CD4-positive, alpha-beta T cell (primary cell): ENCODE data around the gene CEP152. TPM values are rescaled to one million over a fixed set of nuclear protein-coding genes. Genes with fewer than 3 reads are reported as not detected.
A peak's percentile ranks its signal among the peaks of the same experiment; 100 is the strongest.

ENCODE experiments used
- ATAC-seq: fragments of 200-7000 bp; cut with Tn5 transposase; one replicate; pipeline ENCODE4 v1.10.0; 2022; ENCODE audit warnings: mild to moderate bottlenecking; ENCODE audit not compliant: poor library complexity
- CTCF ChIA-PET: fragments of 350-600 bp; sonication (Branson Sonifier 250); formaldehyde crosslinking; loops from one replicate; lab custom pipeline; 2021; ENCODE audit warnings: antibody characterized with exemption, inconsistent platforms; lab: Charles Lee
- POLR2A ChIA-PET: fragments of 350-600 bp; sonication (Branson Sonifier 250); formaldehyde crosslinking; loops from one replicate; lab custom pipeline; 2021; ENCODE audit warnings: antibody characterized with exemption, inconsistent platforms; lab: Charles Lee
- DNase-seq, 14 experiments: peaks; one replicate each; pipeline ENCODE4 v3.0.0-alpha.2; 2013 to 2020; ENCODE audit warnings: mixed read lengths in 2 of 14
- H3K27ac ChIP-seq, 2 donors: one replicate each; pipeline versions ENCODE4 v1.5.1 to v1.7.0; 2013; ENCODE audit warnings: low read length in 2 of 2, low read depth in 1 of 2, mild to moderate bottlenecking in 1 of 2
- H3K27me3 ChIP-seq, 2 experiments: 1 replicate in 1 of 2; 2 replicates in 1 of 2; pipeline versions ENCODE4 v1.6.1 to v1.7.0; 2013; ENCODE audit warnings: low read length in 2 of 2, control low read depth in 1 of 2, mild to moderate bottlenecking in 1 of 2, moderate library complexity in 1 of 2; ENCODE audit not compliant: insufficient read depth in 2 of 2, control insufficient read depth in 1 of 2
- H3K36me3 ChIP-seq: one replicate; pipeline ENCODE4 v1.6.1; 2013; ENCODE audit warnings: low read length, control low read depth; ENCODE audit not compliant: insufficient read depth
- H3K4me1 ChIP-seq: one replicate; pipeline ENCODE4 v1.6.1; 2013; ENCODE audit warnings: low read length, control low read depth; ENCODE audit not compliant: insufficient read depth
- H3K4me3 ChIP-seq: one replicate; pipeline ENCODE4 v1.5.1; 2013; ENCODE audit warnings: mild to moderate bottlenecking, low read length, moderate library complexity
- H3K9me3 ChIP-seq, 2 experiments: 1 replicate in 1 of 2; 2 replicates in 1 of 2; pipeline versions ENCODE4 v1.6.1 to v1.7.0; 2013; ENCODE audit warnings: low read length in 2 of 2, mild to moderate bottlenecking in 2 of 2, control low read depth in 1 of 2, moderate library complexity in 1 of 2; ENCODE audit not compliant: control insufficient read depth in 1 of 2, insufficient read depth in 1 of 2
- H3K27ac Mint-ChIP-seq: one replicate; pipeline ENCODE4 v1.8.0; 2020; ENCODE audit warnings: mixed read lengths
- H3K27me3 Mint-ChIP-seq: one replicate; pipeline ENCODE4 v1.8.0; 2021; ENCODE audit warnings: mixed read lengths
- H3K36me3 Mint-ChIP-seq: one replicate; pipeline ENCODE4 v1.8.0; 2021; ENCODE audit warnings: low read depth, mixed read lengths
- H3K4me1 Mint-ChIP-seq: one replicate; pipeline ENCODE4 v1.8.0; 2021; ENCODE audit warnings: low read depth, mixed read lengths
- H3K4me3 Mint-ChIP-seq: one replicate; pipeline ENCODE4 v1.8.0; 2020; ENCODE audit warnings: mild to moderate bottlenecking, mixed read lengths
- H3K9me3 Mint-ChIP-seq: one replicate; pipeline ENCODE4 v1.8.0; 2020; ENCODE audit warnings: mixed read lengths
- intact Hi-C, 2 experiments: fragments of 100-400 bp; cut with DNase I in 1 of 2; cut with micrococcal nuclease in 1 of 2; formaldehyde crosslinking; loops; one replicate each; pipeline versions ENCODE4 v1.15.1 to v1.9.0; 2023 to 2025; cut with DNase I, micrococcal nuclease
- total RNA-seq, 174 experiments: library from RNA in 2 of 174; stranded (reverse) in 2 of 174; gene quantifications; one replicate each; pipeline ENCODE4 v1.2.3 and lab custom pipeline; 2021 to 2026
- TF ChIP-seq, protein P1 (sequence below): fragments of 200-600 bp; IDR thresholded peaks from one replicate; pipeline ENCODE4 v1.8.0; 2022; ENCODE audit warnings: antibody characterized with exemption, mild to moderate bottlenecking

CEP152 gene
- total RNA-seq, 2 experiments from 2014 or later, result 5.2 to 6.3 TPM

DNA sequence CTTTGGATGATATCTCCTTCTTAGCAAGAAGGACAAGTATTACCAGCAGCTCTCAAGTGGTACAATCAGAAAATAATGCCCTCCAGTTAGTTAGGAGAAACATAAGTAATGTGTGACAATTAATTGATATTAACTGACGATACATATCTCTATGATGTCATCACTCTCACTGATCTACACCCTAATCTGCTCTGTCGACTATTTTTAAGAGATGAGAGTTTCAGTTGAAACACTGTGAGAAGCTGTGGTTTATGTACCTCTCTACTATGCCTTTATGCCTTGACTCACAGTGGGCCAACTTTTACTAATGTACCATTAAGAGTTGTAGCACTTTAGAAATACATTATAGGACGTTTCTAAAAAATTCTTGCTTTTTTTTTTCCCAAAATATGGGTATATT is 8.6 kb downstream of the CEP152 start:
- Histone ChIP-seq H3K9me3 (no peaks in the 10 kb centered on the region), H3K4me1 (no peaks in the 10 kb centered on the region), H3K36me3 (no peaks in the 10 kb centered on the region), H3K27ac (no peak overlapping the region), H3K27me3 (no peaks in the 10 kb centered on the region), H3K4me3 (no peak overlapping the region)
- peaks cover 9% of the 10 kb centered on the region for H3K36me3 Mint-ChIP-seq
- no peak overlapping the region for H3K4me3 Mint-ChIP-seq
- TF ChIP-seq, protein P1, sequence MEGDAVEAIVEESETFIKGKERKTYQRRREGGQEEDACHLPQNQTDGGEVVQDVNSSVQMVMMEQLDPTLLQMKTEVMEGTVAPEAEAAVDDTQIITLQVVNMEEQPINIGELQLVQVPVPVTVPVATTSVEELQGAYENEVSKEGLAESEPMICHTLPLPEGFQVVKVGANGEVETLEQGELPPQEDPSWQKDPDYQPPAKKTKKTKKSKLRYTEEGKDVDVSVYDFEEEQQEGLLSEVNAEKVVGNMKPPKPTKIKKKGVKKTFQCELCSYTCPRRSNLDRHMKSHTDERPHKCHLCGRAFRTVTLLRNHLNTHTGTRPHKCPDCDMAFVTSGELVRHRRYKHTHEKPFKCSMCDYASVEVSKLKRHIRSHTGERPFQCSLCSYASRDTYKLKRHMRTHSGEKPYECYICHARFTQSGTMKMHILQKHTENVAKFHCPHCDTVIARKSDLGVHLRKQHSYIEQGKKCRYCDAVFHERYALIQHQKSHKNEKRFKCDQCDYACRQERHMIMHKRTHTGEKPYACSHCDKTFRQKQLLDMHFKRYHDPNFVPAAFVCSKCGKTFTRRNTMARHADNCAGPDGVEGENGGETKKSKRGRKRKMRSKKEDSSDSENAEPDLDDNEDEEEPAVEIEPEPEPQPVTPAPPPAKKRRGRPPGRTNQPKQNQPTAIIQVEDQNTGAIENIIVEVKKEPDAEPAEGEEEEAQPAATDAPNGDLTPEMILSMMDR, result no peak
- H3K4me1 Mint-ChIP-seq, result peaks cover 20% of the 10 kb centered on the region
- DNase-seq (no peak), ATAC-seq (no peak)
- ChIA-PET POLR2A (interaction anchor here (3.1 kb wide), 1 partner anchor 9 kb away, joined by 15 read pairs; the partner anchor contains the start of gene CEP152), CTCF (interaction anchor here (1.3 kb wide), 1 partner anchor 19 kb away, joined by 6 read pairs; no protein-coding TSS in a partner anchor)
- no peaks in the 10 kb centered on the region for H3K27me3 Mint-ChIP-seq
- intact Hi-C loops, result loop anchor here in 1 of 2 experiments (5.0 kb wide), 1 partner anchor 445 kb away; no protein-coding TSS in a partner anchor
- H3K27ac Mint-ChIP-seq, result no peak overlapping the region
- H3K9me3 Mint-ChIP-seq, result no peaks in the 10 kb centered on the region

DNA sequence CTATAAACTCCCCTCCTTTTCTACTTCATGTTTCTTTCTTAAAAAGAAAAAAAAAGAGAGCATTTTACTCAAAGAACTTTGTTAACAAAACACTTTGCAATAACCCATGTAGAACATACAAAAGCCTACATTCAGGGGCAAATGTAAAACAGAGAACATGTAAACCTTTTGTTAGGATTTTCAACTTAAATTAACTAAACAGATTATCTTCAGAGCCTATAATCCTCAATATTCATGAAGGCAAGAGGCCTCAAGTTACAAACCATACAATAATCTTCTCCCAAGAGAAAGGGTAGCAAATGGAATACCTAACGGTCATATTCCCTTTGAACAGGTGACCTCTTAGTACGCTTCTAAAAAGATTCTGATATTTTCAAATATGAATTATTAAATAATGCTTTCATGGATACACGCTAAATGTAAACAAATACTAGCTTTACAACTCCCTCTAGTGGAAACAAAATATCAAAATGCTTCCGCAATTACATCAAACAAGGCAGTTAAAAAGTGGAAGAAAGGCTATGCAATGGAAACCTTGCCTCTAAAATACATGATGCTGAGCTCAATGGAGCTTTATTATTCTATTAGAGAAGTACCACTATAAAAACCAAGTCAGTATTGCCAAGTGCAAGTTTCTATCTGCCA is 9.9 kb downstream of the CEP152 start:
- Mint-ChIP-seq H3K9me3 (no peaks in the 10 kb centered on the region), H3K27me3 (no peaks in the 10 kb centered on the region), H3K4me3 (no peak overlapping the region), H3K36me3 (peaks cover 19% of the 10 kb centered on the region), H3K27ac (no peak overlapping the region), H3K4me1 (peaks cover 15% of the 10 kb centered on the region)
- Histone ChIP-seq H3K36me3 (no peaks in the 10 kb centered on the region), H3K27me3 (no peaks in the 10 kb centered on the region), H3K9me3 (no peaks in the 10 kb centered on the region), H3K4me1 (no peaks in the 10 kb centered on the region), H3K27ac (no peak overlapping the region), H3K4me3 (no peak overlapping the region)
- ChIA-PET POLR2A (interaction anchor here (1.2 to 3.1 kb wide), 2 partner anchors 10 to 77 kb away, joined by 3 to 15 read pairs; partner anchors contain the start of genes CEP152 and EID1), CTCF (interaction anchor here (2.1 kb wide), 1 partner anchor 10 kb away, joined by 6 read pairs; the partner anchor contains the start of gene CEP152)
- no peak for ATAC-seq
- DNase-seq, result peak in 2 of 14 experiments; percentile 9 to 20
- intact Hi-C loops, result loop anchor here in 1 of 2 experiments (5.0 kb wide), 1 partner anchor 444 kb away; no protein-coding TSS in a partner anchor
- TF ChIP-seq, protein P1, result no peak

DNA sequence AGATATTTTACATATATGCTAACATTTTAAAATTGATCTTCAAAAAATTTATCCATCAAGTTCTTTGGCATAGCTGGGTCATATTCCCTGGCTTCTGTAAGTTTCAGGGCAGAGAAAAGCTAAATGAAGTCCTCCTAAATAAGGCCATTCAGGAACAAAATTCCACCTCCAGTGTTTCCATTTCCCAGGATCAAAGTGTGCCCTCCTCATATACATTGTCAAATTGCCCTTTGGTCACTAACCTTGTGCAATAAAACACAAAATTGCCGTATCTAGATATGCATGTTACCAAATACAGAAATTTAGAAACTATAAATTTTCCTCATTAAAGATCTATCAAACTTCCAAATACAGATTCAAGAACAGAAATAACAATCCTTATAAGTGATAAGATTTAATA is 10.6 kb downstream of the CEP152 start:
- H3K36me3 Mint-ChIP-seq, result peaks cover 25% of the 10 kb centered on the region

More for the DNA sequence above, 10.6 kb downstream of the CEP152 start:
- H3K9me3 ChIP-seq, result no peaks in the 10 kb centered on the region
- CTCF ChIA-PET, result interaction anchor here (2.1 kb wide), 1 partner anchor 10 kb away, joined by 6 read pairs; the partner anchor contains the start of gene CEP152
- no peak overlapping the region for H3K4me3 Mint-ChIP-seq
- POLR2A ChIA-PET, result interaction anchor here (3.1 kb wide), 1 partner anchor 11 kb away, joined by 15 read pairs; the partner anchor contains the start of gene CEP152
- no peaks in the 10 kb centered on the region for H3K36me3 ChIP-seq
- H3K9me3 Mint-ChIP-seq, result no peaks in the 10 kb centered on the region
- no peak overlapping the region for H3K27ac ChIP-seq
- TF ChIP-seq, protein P1, result no peak
- DNase-seq, result no peak
- no peak overlapping the region for H3K4me3 ChIP-seq
- intact Hi-C loops, result loop anchor here in 1 of 2 experiments (5.0 kb wide), 1 partner anchor 443 kb away; no protein-coding TSS in a partner anchor
- no peaks in the 10 kb centered on the region for H3K27me3 ChIP-seq
- peaks cover 13% of the 10 kb centered on the region for H3K4me1 Mint-ChIP-seq
- H3K27ac Mint-ChIP-seq, result no peak overlapping the region
- no peak for ATAC-seq
- no peaks in the 10 kb centered on the region for H3K27me3 Mint-ChIP-seq
- H3K4me1 ChIP-seq, result no peaks in the 10 kb centered on the region
